K562 (cell line): ENCODE results near the gene ACER1. TPM values are rescaled to one million over a fixed set of nuclear protein-coding genes. Genes with fewer than 3 reads are reported as not detected.

ENCODE experiments used
- ARID1B ChIP-seq: fragments of 450-650 bp; IDR thresholded peaks from 2 replicates; pipeline ENCODE4 v1.6.1; 2016; ENCODE audit warnings: antibody characterized with exemption, mild to moderate bottlenecking, inconsistent platforms
- ASH1L ChIP-seq: fragments of 450-650 bp; IDR thresholded peaks from 2 replicates; pipeline ENCODE4 v1.6.1; 2018; ENCODE audit warnings: borderline replicate concordance, mild to moderate bottlenecking, low read depth; ENCODE audit not compliant: partially characterized antibody
- ATF2 ChIP-seq: sonication (generic); formaldehyde crosslinking; IDR thresholded peaks from 2 replicates; pipeline ENCODE4 v1.8.1; 2022; ENCODE audit warnings: missing genetic modification reagents
- ETV6 ChIP-seq, 3 experiments: fragments of 150-350 bp in 1 of 3; sonication (generic) in 1 of 3; formaldehyde crosslinking in 1 of 3; IDR thresholded peaks; 2 replicates each; pipeline versions ENCODE4 v1.6.1 to v1.8.0; 2014 to 2022; ENCODE audit warnings: borderline replicate concordance in 2 of 3, low read depth in 2 of 3, antibody characterized with exemption in 1 of 3, low read length in 1 of 3, mild to moderate bottlenecking in 1 of 3, missing genetic modification reagents in 1 of 3
- FOS ChIP-seq: IDR thresholded peaks from 3 replicates; pipeline ENCODE4 v1.6.1; 2011; ENCODE audit not compliant: insufficient read length; ENCODE audit errors: extremely low read depth
- HOXB6 ChIP-seq: fragments of 250-450 bp; sonication (Bioruptor Pico); IDR thresholded peaks from 2 replicates; pipeline ENCODE4 v1.5.1; 2022; ENCODE audit warnings: mild to moderate bottlenecking, borderline replicate concordance
- L3MBTL2 ChIP-seq: fragments of 450-650 bp; IDR thresholded peaks from 2 replicates; pipeline ENCODE4 v1.6.1; 2016; ENCODE audit warnings: mild to moderate bottlenecking, moderate library complexity
- MYC ChIP-seq, 2 experiments: fragments of 250-450 bp in 1 of 2; sonication (Bioruptor Pico) in 1 of 2; IDR thresholded peaks; 2 replicates each; pipeline versions ENCODE4 v1.5.1 to v1.6.1; 2012 to 2021; ENCODE audit warnings: low read depth in 2 of 2, borderline replicate concordance in 1 of 2, improper control_type of control experiment in 1 of 2, low read length in 1 of 2, mild to moderate bottlenecking in 1 of 2, moderate library complexity in 1 of 2
- NBN ChIP-seq: fragments of 450-650 bp; IDR thresholded peaks from 2 replicates; pipeline ENCODE4 v1.6.1; 2016; ENCODE audit warnings: low read depth, mild to moderate bottlenecking
- NR2F6 ChIP-seq: fragments of 450-650 bp; formaldehyde crosslinking; IDR thresholded peaks from 2 replicates; pipeline ENCODE4 v1.4.0; 2020; ENCODE audit warnings: mild to moderate bottlenecking
- NR4A1 ChIP-seq, 2 experiments: fragments of 250-450 bp in 1 of 2; fragments of 450-650 bp in 1 of 2; sonication (Bioruptor Pico) in 1 of 2; IDR thresholded peaks; 2 replicates each; pipeline versions ENCODE4 v1.4.0 to v1.6.1; 2016 to 2020; ENCODE audit warnings: mild to moderate bottlenecking in 2 of 2, missing compliant biosample characterization in 1 of 2, missing genetic modification characterization in 1 of 2, moderate library complexity in 1 of 2
- SMARCB1 ChIP-seq: IDR thresholded peaks from 2 replicates; pipeline ENCODE4 v1.6.1; 2011; ENCODE audit warnings: improper control_type of control experiment, low read depth; ENCODE audit not compliant: insufficient read length
- SNRNP70 ChIP-seq: fragments of 200-400 bp; formaldehyde crosslinking; optimal IDR thresholded peaks from 2 replicates; pipeline ENCODE3; 2017; ENCODE audit warnings: low read depth, low read length
- SP2 ChIP-seq: IDR thresholded peaks from 2 replicates; pipeline ENCODE4 v1.6.1; 2011; ENCODE audit warnings: mild to moderate bottlenecking, low read depth, low read length, moderate library complexity; ENCODE audit not compliant: poor library complexity, severe bottlenecking; ENCODE audit errors: extremely low read depth
- TAF9B ChIP-seq: fragments of 450-650 bp; IDR thresholded peaks from 2 replicates; pipeline ENCODE4 v1.6.1; 2018; ENCODE audit warnings: mild to moderate bottlenecking; ENCODE audit not compliant: partially characterized antibody
- TFAP4 ChIP-seq: sonication (generic); formaldehyde crosslinking; IDR thresholded peaks from 2 replicates; pipeline ENCODE4 v1.8.0; 2022; ENCODE audit warnings: missing genetic modification reagents, mild to moderate bottlenecking, moderate library complexity, borderline replicate concordance
- ZBTB43 ChIP-seq: sonication (generic); formaldehyde crosslinking; IDR thresholded peaks from 2 replicates; pipeline ENCODE4 v1.8.0; 2023; ENCODE audit warnings: mild to moderate bottlenecking, missing genetic modification reagents
- ZFPM2 ChIP-seq: fragments of 250-450 bp; sonication (Bioruptor Pico); IDR thresholded peaks from 2 replicates; pipeline ENCODE4 v1.5.1; 2022; ENCODE audit warnings: mild to moderate bottlenecking
- ZNF232 ChIP-seq: sonication (generic); formaldehyde crosslinking; IDR thresholded peaks from 2 replicates; pipeline ENCODE4 v1.8.0; 2022; ENCODE audit warnings: mild to moderate bottlenecking, missing genetic modification reagents
- ZNF274 ChIP-seq: IDR thresholded peaks from 2 replicates; pipeline ENCODE4 v1.6.1; 2011; ENCODE audit warnings: low read depth, mild to moderate bottlenecking, low read length, moderate library complexity, borderline replicate concordance
- ZNF282 ChIP-seq: sonication (generic); formaldehyde crosslinking; IDR thresholded peaks from 2 replicates; pipeline ENCODE4 v1.8.1; 2023; ENCODE audit warnings: missing genetic modification reagents
- ZNF384 ChIP-seq: IDR thresholded peaks from 2 replicates; pipeline ENCODE4 v1.6.1; 2012; ENCODE audit warnings: low read depth, low read length, improper control_type of control experiment
- ZNF707 ChIP-seq: fragments of 250-450 bp; sonication (Bioruptor Pico); conservative IDR thresholded peaks from 2 replicates; pipeline ENCODE4 v1.8.0; 2022; ENCODE audit warnings: inconsistent platforms, mild to moderate bottlenecking, moderate library complexity
- polyA plus RNA-seq, 8 experiments: library from polyadenylated mRNA; depleted of rRNA in 4 of 8; stranded (reverse) in 5 of 8; unstranded in 3 of 8; fragments of >200 nt; fragmentation: Nextera tagmentation in 2 of 8; fragmentation: Illumina TruSeq in 1 of 8; extraction: Ambion mirVana in 2 of 8; extraction: Trizol in 1 of 8; gene quantifications; 2 replicates each; pipeline versions ENCODE4 v1.2.1 to v1.2.3, GENCODE V29; 2011 to 2014; ENCODE audit warnings: inconsistent platforms in 1 of 8, missing spikeins in 1 of 8
- total RNA-seq, 7 experiments: library from RNA; depleted of rRNA in 6 of 7; stranded (reverse); fragments of >200 nt in 6 of 7; fragmentation: Illumina TruSeq in 2 of 7; extraction: Trizol in 2 of 7; gene quantifications; 2 replicates each; pipeline versions ENCODE4 v1.2.1 to v1.2.3, GENCODE V29; 2011 to 2021; ENCODE audit warnings: low replicate concordance in 1 of 7

ACER1 gene
- total and polyA plus RNA-seq, 9 of the 15 experiments (the other 6 are each of a cell fraction or from before 2014, with no cell fraction given), result not detected

- TF ChIP-seq ZNF232 (CRISPR knock-in tag) (no peak), ARID1B (no peak), NR4A1 (CRISPR knock-in tag; IDR thresholded peaks at IDR 0.05) (no peak), NR4A1 (tag; IDR thresholded peaks at IDR 0.05) (no peak), L3MBTL2 (peak; percentile 51), ETV6 (IDR thresholded peaks at IDR 0.05; ENCODE audit: borderline replicate concordance in 1 of 2, low read depth in 2 of 2, low read length in 1 of 2) (no peak), ETV6 (CRISPR knock-in tag; IDR thresholded peaks at IDR 0.05; ENCODE audit: borderline replicate concordance) (no peak), ZNF274 (no peak), TAF9B (peak; percentile 4), ATF2 (CRISPR knock-in tag) (no peak), NR2F6 (CRISPR knock-in tag) (peak; percentile 87; the same call in 1 of the 2 replicates), MYC (IDR thresholded peaks at IDR 0.05; ENCODE audit: low read depth, low read length) (peak; percentile 19; the same call in 1 of the 2 replicates), MYC (CRISPR knock-in tag; IDR thresholded peaks at IDR 0.05; ENCODE audit: borderline replicate concordance, low read depth) (no peak), NBN (peak; percentile 25; the same call in 1 of the 2 replicates), SP2 (peak; percentile 97), ZBTB43 (CRISPR knock-in tag) (no peak), ZNF384 (no peak), ZFPM2 (CRISPR knock-in tag) (no peak), TFAP4 (CRISPR knock-in tag) (peak; percentile 93), ZNF282 (no peak), ASH1L (peak; percentile 100), SMARCB1 (no peak), SNRNP70 (no peak), ZNF707 (CRISPR knock-in tag) (no peak), HOXB6 (no peak), FOS (peak; percentile 100)
Observed at GRCh38 chr19:6372594-6373095, 39.2 kb upstream of the ACER1 start, which contains the start of gene ALKBH7 (continued).
